Superior temporal gyrus (tissue), 1 donor: ENCODE measurements around the gene GFRA1.

Source experiments
- DNase-seq: peaks from one replicate; pipeline ENCODE4 v3.0.0-alpha.2; 2016; ENCODE audit errors: extremely low spot score

GFRA1 gene

GRCh38 chr10:116103668-116104067 is 169.3 kb downstream of the GFRA1 start:
- DNase-seq: no peak

- no peak for DNase-seq
Measured at GRCh38 chr10:116101616-116102315, 171.2 kb downstream of the GFRA1 start.

- no peak for DNase-seq
Measured at GRCh38 chr10:116100984-116101383, 172.0 kb downstream of the GFRA1 start.

GRCh38 chr10:116099023-116099420 is 174.0 kb downstream of the GFRA1 start:
- DNase-seq: no peak

GRCh38 chr10:116098411-116099022 is 174.5 kb downstream of the GFRA1 start:
- DNase-seq: no peak

- peak; percentile 87 for DNase-seq
Measured at GRCh38 chr10:116097239-116097784, 175.7 kb downstream of the GFRA1 start.

- no peak for DNase-seq
Measured at GRCh38 chr10:116096526-116096925, 176.5 kb downstream of the GFRA1 start.

- DNase-seq: no peak
Measured at GRCh38 chr10:116094356-116094755, 178.7 kb downstream of the GFRA1 start.

GRCh38 chr10:116093031-116093430 is 180.0 kb downstream of the GFRA1 start:
- no peak for DNase-seq

- DNase-seq: no peak
Measured at GRCh38 chr10:116088985-116089384, 184.0 kb downstream of the GFRA1 start.

- DNase-seq: no peak
Measured at GRCh38 chr10:116085323-116085722, 187.7 kb downstream of the GFRA1 start.

GRCh38 chr10:116084161-116084560 is 188.8 kb downstream of the GFRA1 start:
- DNase-seq: no peak

- DNase-seq: no peak
Measured at GRCh38 chr10:116083226-116083762, 189.7 kb downstream of the GFRA1 start.

GRCh38 chr10:116082762-116083161 is 190.2 kb downstream of the GFRA1 start:
- DNase-seq: no peak

GRCh38 chr10:116082206-116082605 is 190.8 kb downstream of the GFRA1 start:
- no peak for DNase-seq

- no peak for DNase-seq
Measured at GRCh38 chr10:116080553-116080952, 192.5 kb downstream of the GFRA1 start.

GRCh38 chr10:116079355-116079754 is 193.7 kb downstream of the GFRA1 start:
- no peak for DNase-seq

GRCh38 chr10:116076621-116077020 is 196.4 kb downstream of the GFRA1 start:
- no peak for DNase-seq

- peak; percentile 57 for DNase-seq
Measured at GRCh38 chr10:116073510-116073909, 199.5 kb downstream of the GFRA1 start.

- DNase-seq: no peak
Measured at GRCh38 chr10:116073001-116073400, 200.0 kb downstream of the GFRA1 start.

- no peak for DNase-seq
Measured at GRCh38 chr10:116071453-116072148, 201.4 kb downstream of the GFRA1 start.

GRCh38 chr10:116070743-116071320 is 202.2 kb downstream of the GFRA1 start:
- no peak for DNase-seq
